Hepatocyte (in vitro differentiated cells): ENCODE data around the gene CERS3. TPM values are rescaled to one million over a fixed set of nuclear protein-coding genes. Genes with fewer than 3 reads are reported as not detected.

ENCODE experiments used
- DNase-seq: peaks from one replicate; pipeline ENCODE4 v3.0.0-alpha.2; 2016; ENCODE audit warnings: low spot score
- H2AFZ ChIP-seq: fragments of 200-600 bp; sonication (generic); 2 replicates; pipeline ENCODE4 v1.6.0; 2016; ENCODE audit warnings: antibody characterized with exemption, mild to moderate bottlenecking
- H3K27ac ChIP-seq: fragments of 200-600 bp; sonication (generic); 2 replicates; pipeline ENCODE4 v1.5.1; 2016; ENCODE audit warnings: mild to moderate bottlenecking
- H3K27me3 ChIP-seq: fragments of 200-600 bp; sonication (generic); 2 replicates; pipeline ENCODE4 v1.6.1; 2016
- H3K36me3 ChIP-seq: fragments of 200-600 bp; sonication (generic); replicated peaks from 2 replicates; pipeline ENCODE4 v1.5.1; 2016; ENCODE audit warnings: low read depth; ENCODE audit not compliant: insufficient read depth
- H3K4me1 ChIP-seq: fragments of 200-600 bp; sonication (generic); 2 replicates; pipeline ENCODE4 v1.5.1; 2016; ENCODE audit warnings: mild to moderate bottlenecking, moderate library complexity; ENCODE audit not compliant: insufficient read depth
- H3K4me2 ChIP-seq: fragments of 200-600 bp; sonication (generic); 2 replicates; pipeline ENCODE4 v1.6.0; 2016
- H3K4me3 ChIP-seq: fragments of 200-600 bp; sonication (generic); 2 replicates; pipeline ENCODE4 v1.5.1; 2016; ENCODE audit warnings: mild to moderate bottlenecking
- H3K79me2 ChIP-seq: fragments of 200-600 bp; sonication (generic); 2 replicates; pipeline ENCODE4 v1.6.0; 2017; ENCODE audit warnings: mild to moderate bottlenecking
- H3K9me2 ChIP-seq: fragments of 200-600 bp; sonication (generic); replicated peaks from 2 replicates; pipeline ENCODE4 v1.6.0; 2017; ENCODE audit warnings: mild to moderate bottlenecking; ENCODE audit not compliant: insufficient read depth
- H3K9me3 ChIP-seq: fragments of 200-600 bp; sonication (generic); 2 replicates; pipeline ENCODE4 v1.5.1; 2016; ENCODE audit warnings: low read depth, mild to moderate bottlenecking
- H4K20me1 ChIP-seq: fragments of 200-600 bp; sonication (generic); 2 replicates; pipeline ENCODE4 v1.6.0; 2016; ENCODE audit warnings: mild to moderate bottlenecking; ENCODE audit not compliant: insufficient read depth, poor library complexity, severe bottlenecking
- EZH2 ChIP-seq: fragments of 200-600 bp; sonication (generic); IDR thresholded peaks from 2 replicates; pipeline ENCODE4 v1.6.1; 2016; ENCODE audit warnings: antibody characterized with exemption, mild to moderate bottlenecking, borderline replicate concordance
- EZH2phosphoT487 ChIP-seq: fragments of 200-600 bp; sonication (generic); IDR thresholded peaks from one replicate; pipeline ENCODE4 v1.6.1; 2018; ENCODE audit warnings: antibody characterized with exemption, mild to moderate bottlenecking, low read depth, moderate library complexity; ENCODE audit not compliant: unreplicated experiment, severe bottlenecking
- WGBS: methylation state at CpG from one replicate; pipeline ENCODE4 v1.1.6; 2016; ENCODE audit warnings: low lambda C conversion rate; ENCODE audit errors: missing lambda C conversion rate; 5-methylcytosine and 5-hydroxymethylcytosine counted together
- polyA plus RNA-seq: library from polyadenylated mRNA; unstranded; fragments of >200 nt; fragmentation: Nextera tagmentation; extraction: Ambion mirVana; gene quantifications from 2 replicates; pipeline ENCODE4 v1.2.1, GENCODE V29; 2016
- total RNA-seq: library from RNA; depleted of rRNA; stranded (reverse); fragments of >200 nt; gene quantifications from 2 replicates; pipeline ENCODE4 v1.2.3, GENCODE V29; 2014
- TF ChIP-seq, protein P1 (sequence below): fragments of 200-600 bp; sonication (generic); IDR thresholded peaks from 2 replicates; pipeline ENCODE4 v1.5.1; 2016; ENCODE audit warnings: antibody characterized with exemption, mild to moderate bottlenecking; ENCODE audit not compliant: poor library complexity

The CERS3 gene
- total and polyA plus RNA-seq, 2 experiments from 2014 or later = 0.53 TPM; not detected in 1

DNA sequence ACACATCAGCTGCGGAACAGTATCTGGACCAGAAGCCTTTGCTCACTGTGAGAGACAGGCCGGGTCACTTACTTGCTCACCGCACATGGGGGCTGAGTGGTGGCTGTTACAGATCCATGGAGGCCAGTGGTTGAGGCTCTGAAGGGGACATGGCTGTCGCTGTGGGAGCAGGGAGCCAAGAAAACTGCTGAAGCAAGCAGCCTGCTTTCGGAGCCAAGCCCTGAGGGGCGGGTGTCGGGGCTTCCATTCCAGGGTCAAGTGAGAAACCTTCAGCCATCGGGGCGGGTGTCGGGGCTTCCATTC, 144.7 kb downstream of the CERS3 start:
- no peak overlapping the region for H3K4me2 ChIP-seq
- TF ChIP-seq, protein P1, sequence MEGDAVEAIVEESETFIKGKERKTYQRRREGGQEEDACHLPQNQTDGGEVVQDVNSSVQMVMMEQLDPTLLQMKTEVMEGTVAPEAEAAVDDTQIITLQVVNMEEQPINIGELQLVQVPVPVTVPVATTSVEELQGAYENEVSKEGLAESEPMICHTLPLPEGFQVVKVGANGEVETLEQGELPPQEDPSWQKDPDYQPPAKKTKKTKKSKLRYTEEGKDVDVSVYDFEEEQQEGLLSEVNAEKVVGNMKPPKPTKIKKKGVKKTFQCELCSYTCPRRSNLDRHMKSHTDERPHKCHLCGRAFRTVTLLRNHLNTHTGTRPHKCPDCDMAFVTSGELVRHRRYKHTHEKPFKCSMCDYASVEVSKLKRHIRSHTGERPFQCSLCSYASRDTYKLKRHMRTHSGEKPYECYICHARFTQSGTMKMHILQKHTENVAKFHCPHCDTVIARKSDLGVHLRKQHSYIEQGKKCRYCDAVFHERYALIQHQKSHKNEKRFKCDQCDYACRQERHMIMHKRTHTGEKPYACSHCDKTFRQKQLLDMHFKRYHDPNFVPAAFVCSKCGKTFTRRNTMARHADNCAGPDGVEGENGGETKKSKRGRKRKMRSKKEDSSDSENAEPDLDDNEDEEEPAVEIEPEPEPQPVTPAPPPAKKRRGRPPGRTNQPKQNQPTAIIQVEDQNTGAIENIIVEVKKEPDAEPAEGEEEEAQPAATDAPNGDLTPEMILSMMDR = no peak
- TF ChIP-seq EZH2phosphoT487 = no peak
- no peak for TF ChIP-seq EZH2
- no peaks in the 10 kb centered on the region for H3K79me2 ChIP-seq
- H4K20me1 ChIP-seq = no peaks in the 10 kb centered on the region
- H3K4me1 ChIP-seq = no peaks in the 10 kb centered on the region
- H3K36me3 ChIP-seq = no peaks in the 10 kb centered on the region
- no peaks in the 10 kb centered on the region for H3K27me3 ChIP-seq
- H3K27ac ChIP-seq = no peak overlapping the region
- no peaks in the 10 kb centered on the region for H3K9me2 ChIP-seq
- H2AFZ ChIP-seq = no peak overlapping the region
- 80% methylated on average over 10 of the region's 10 CpGs for WGBS
- no peak for DNase-seq
- no peak overlapping the region for H3K4me3 ChIP-seq
- H3K9me3 ChIP-seq = no peaks in the 10 kb centered on the region

DNA sequence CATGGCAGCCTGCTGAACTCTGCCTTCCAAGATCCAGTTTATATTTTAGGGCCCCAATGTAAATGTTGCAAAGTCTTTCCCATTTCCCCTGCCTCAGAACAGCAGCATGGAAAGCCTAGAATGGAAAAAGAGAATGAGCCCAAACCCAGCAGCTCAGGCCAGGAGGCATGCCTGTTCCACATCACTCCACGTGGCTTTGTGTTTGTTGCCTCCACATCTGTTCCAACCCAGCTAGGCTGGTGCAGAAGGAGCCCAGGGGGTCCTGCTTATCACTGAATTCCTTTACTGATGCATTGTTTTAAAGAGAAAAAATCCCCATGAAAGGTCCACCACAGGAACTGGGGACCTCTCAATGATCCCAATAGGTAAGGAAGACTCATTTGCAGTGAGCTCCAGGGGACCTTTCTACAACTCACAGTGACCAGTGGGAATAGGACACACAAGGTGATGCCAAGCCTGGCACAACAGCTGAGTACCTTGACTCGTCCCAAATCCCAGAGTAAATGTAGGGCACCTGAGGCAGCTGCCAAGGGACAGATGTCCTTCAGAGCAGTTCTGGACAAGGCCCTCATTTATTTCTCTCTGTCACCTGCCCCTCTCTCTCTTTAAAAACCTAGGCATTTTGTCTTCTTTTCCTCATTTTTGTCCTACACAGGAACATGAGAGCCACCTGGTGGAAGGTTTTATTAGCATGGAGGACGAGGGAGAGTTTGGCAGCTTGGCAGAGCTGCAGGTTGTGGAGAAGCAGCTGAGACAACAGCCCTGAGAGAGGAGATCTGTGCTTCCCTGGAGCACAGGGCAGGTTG, 145.2 kb downstream of the CERS3 start:
- no peak overlapping the region for H3K4me2 ChIP-seq
- H3K27me3 ChIP-seq = no peaks in the 10 kb centered on the region
- no peak overlapping the region for H3K4me3 ChIP-seq
- H3K27ac ChIP-seq = no peak overlapping the region
- H2AFZ ChIP-seq = no peak overlapping the region
- no peaks in the 10 kb centered on the region for H3K79me2 ChIP-seq
- H3K4me1 ChIP-seq = no peaks in the 10 kb centered on the region
- WGBS = 38% methylated on average over 3 of the region's 3 CpGs
- peak; percentile 47 for DNase-seq
- no peaks in the 10 kb centered on the region for H3K9me2 ChIP-seq
- TF ChIP-seq, protein P1 = peak; percentile 39
- no peak for TF ChIP-seq EZH2
- no peaks in the 10 kb centered on the region for H4K20me1 ChIP-seq
- no peaks in the 10 kb centered on the region for H3K9me3 ChIP-seq
- H3K36me3 ChIP-seq = no peaks in the 10 kb centered on the region

DNA sequence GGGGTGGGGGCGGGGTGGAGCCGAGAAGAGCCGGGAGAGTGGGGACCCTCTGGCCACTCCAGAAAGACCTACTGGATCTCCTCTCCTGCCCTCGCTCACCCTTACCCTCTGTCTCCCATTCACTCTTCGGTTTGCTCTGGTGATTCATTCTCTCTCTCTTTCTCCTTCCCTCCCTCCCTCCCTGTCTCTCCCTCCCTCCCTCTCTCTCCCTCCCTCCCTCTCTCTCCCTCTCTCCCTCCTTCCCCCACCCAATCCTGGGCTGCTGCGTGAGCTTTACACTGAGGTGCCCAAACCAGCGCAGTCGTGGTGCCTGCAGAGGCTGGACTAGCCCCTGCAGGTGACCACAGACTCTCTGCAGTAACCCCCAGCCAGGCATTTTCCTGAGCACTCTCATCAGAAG, 154.8 kb downstream of the CERS3 start:
- Histone ChIP-seq H3K9me3 (no peaks in the 10 kb centered on the region), H3K27ac (no peak overlapping the region), H3K4me2 (peak overlapping the region; percentile 82), H3K79me2 (no peaks in the 10 kb centered on the region), H3K4me1 (no peaks in the 10 kb centered on the region), H4K20me1 (no peaks in the 10 kb centered on the region), H2AFZ (no peak overlapping the region), H3K36me3 (no peaks in the 10 kb centered on the region), H3K4me3 (no peak overlapping the region), H3K27me3 (peaks cover 34% of the 10 kb centered on the region), H3K9me2 (no peaks in the 10 kb centered on the region)
- WGBS = 17% methylated on average over 3 of the region's 8 CpGs
- TF ChIP-seq, protein P1 = no peak
- no peak for TF ChIP-seq EZH2
- TF ChIP-seq EZH2phosphoT487 = no peak
- no peak for DNase-seq
